Ascending aorta (tissue), 2 donors: ENCODE measurements around the gene SEL1L2. TPM values are rescaled to one million over a fixed set of nuclear protein-coding genes. Genes with fewer than 3 reads are reported as not detected.

ENCODE experiments used
- DNase-seq, 2 donors: peaks; one replicate each; pipeline ENCODE4 v3.0.0-alpha.2; 2019; ENCODE audit warnings: low spot score in 2 of 2
- H3K27ac ChIP-seq, 2 donors: fragments of 200-600 bp; sonication (generic); one replicate each; pipeline ENCODE4 v1.5.1; 2016 to 2017; ENCODE audit warnings: mild to moderate bottlenecking in 1 of 2
- H3K27me3 ChIP-seq: fragments of 200-600 bp; sonication (generic); one replicate; pipeline ENCODE4 v1.5.1; 2017
- H3K36me3 ChIP-seq, 2 donors: fragments of 200-600 bp; sonication (generic); one replicate each; pipeline ENCODE4 v1.5.1; 2016
- H3K4me1 ChIP-seq, 2 donors: fragments of 200-600 bp; sonication (generic); one replicate each; pipeline ENCODE4 v1.5.1; 2016 to 2017; ENCODE audit warnings: mild to moderate bottlenecking in 1 of 2
- H3K4me3 ChIP-seq, 2 donors: fragments of 200-600 bp; sonication (generic); one replicate each; pipeline ENCODE4 v1.5.1; 2016 to 2017; ENCODE audit warnings: mild to moderate bottlenecking in 1 of 2
- H3K9me3 ChIP-seq, 2 donors: fragments of 200-600 bp; sonication (generic); one replicate each; pipeline ENCODE4 v1.5.1; 2016
- CTCF ChIP-seq, 3 experiments: fragments of 200-600 bp in 2 of 3; fragments of 450-650 bp in 1 of 3; sonication (generic) in 2 of 3; IDR thresholded peaks; one replicate each; pipeline ENCODE4 v1.5.1; 2016 to 2019; ENCODE audit warnings: antibody characterized with exemption in 3 of 3, mild to moderate bottlenecking in 1 of 3, moderate library complexity in 1 of 3
- intact Hi-C: fragments of 100-400 bp; cut with DNase I; formaldehyde crosslinking; loops from one replicate; pipeline ENCODE4 v1.15.1; 2023
- total RNA-seq: library from RNA; depleted of rRNA; stranded (reverse); fragments of >200 nt; gene quantifications from one replicate; pipeline ENCODE4 v1.1.0, GENCODE V29; 2016

SEL1L2 gene
- total RNA-seq, 1 donor from 2014 or later, result not detected

GRCh38 chr20:13910492-13910891 is 79.9 kb downstream of the SEL1L2 start:
- no peaks in the 10 kb centered on the region for H3K9me3 ChIP-seq
- H3K4me3 ChIP-seq, result no peak overlapping the region
- TF ChIP-seq CTCF (IDR thresholded peaks at IDR 0.05), result no peak
- H3K27me3 ChIP-seq, result no peaks in the 10 kb centered on the region
- DNase-seq, result no peak
- no peaks in the 10 kb centered on the region for H3K36me3 ChIP-seq
- no peak overlapping the region for H3K27ac ChIP-seq
- intact Hi-C loops, result no loop called here
- no peaks in the 10 kb centered on the region for H3K4me1 ChIP-seq

- intact Hi-C loops, result no loop called here
Measured at GRCh38 chr20:13909067-13909466, 81.3 kb downstream of the SEL1L2 start.

GRCh38 chr20:13904766-13905165 is 85.6 kb downstream of the SEL1L2 start:
- no peaks in the 10 kb centered on the region for H3K4me1 ChIP-seq
- H3K4me3 ChIP-seq, result no peak overlapping the region
- no peaks in the 10 kb centered on the region for H3K36me3 ChIP-seq
- no peak for DNase-seq
- H3K27ac ChIP-seq, result no peak overlapping the region
- TF ChIP-seq CTCF (IDR thresholded peaks at IDR 0.05), result no peak
- no peaks in the 10 kb centered on the region for H3K9me3 ChIP-seq
- intact Hi-C loops, result no loop called here
- H3K27me3 ChIP-seq, result no peaks in the 10 kb centered on the region

More at GRCh38 chr20:13909067-13909466, 81.3 kb downstream of the SEL1L2 start:
- Histone ChIP-seq H3K4me3 (no peak overlapping the region), H3K4me1 (no peaks in the 10 kb centered on the region), H3K27me3 (no peaks in the 10 kb centered on the region), H3K36me3 (no peaks in the 10 kb centered on the region), H3K9me3 (no peaks in the 10 kb centered on the region), H3K27ac (no peak overlapping the region)
- no peak for TF ChIP-seq CTCF (IDR thresholded peaks at IDR 0.05)
- no peak for DNase-seq

GRCh38 chr20:13900496-13900895 is 89.9 kb downstream of the SEL1L2 start:
- intact Hi-C loops, result no loop called here
- Histone ChIP-seq H3K4me1 (no peaks in the 10 kb centered on the region), H3K36me3 (no peaks in the 10 kb centered on the region), H3K4me3 (no peak overlapping the region), H3K9me3 (no peaks in the 10 kb centered on the region), H3K27me3 (no peaks in the 10 kb centered on the region), H3K27ac (no peak overlapping the region)
- TF ChIP-seq CTCF (IDR thresholded peaks at IDR 0.05), result no peak
- no peak for DNase-seq

- H3K27ac ChIP-seq, result no peak overlapping the region
- no peaks in the 10 kb centered on the region for H3K36me3 ChIP-seq
- H3K9me3 ChIP-seq, result no peaks in the 10 kb centered on the region
- no peak for TF ChIP-seq CTCF (IDR thresholded peaks at IDR 0.05)
- no peak for DNase-seq
- no peaks in the 10 kb centered on the region for H3K27me3 ChIP-seq
- intact Hi-C loops, result no loop called here
- no peak overlapping the region for H3K4me3 ChIP-seq
- no peaks in the 10 kb centered on the region for H3K4me1 ChIP-seq
Measured at GRCh38 chr20:13898012-13898612, 92.3 kb downstream of the SEL1L2 start.

GRCh38 chr20:13891575-13891974 is 98.8 kb downstream of the SEL1L2 start:
- no peaks in the 10 kb centered on the region for H3K9me3 ChIP-seq
- no peak for TF ChIP-seq CTCF (IDR thresholded peaks at IDR 0.05)
- intact Hi-C loops, result no loop called here

More at GRCh38 chr20:13891575-13891974, 98.8 kb downstream of the SEL1L2 start:
- H3K27ac ChIP-seq, result no peak overlapping the region
- H3K36me3 ChIP-seq, result no peaks in the 10 kb centered on the region
- DNase-seq, result no peak
- H3K4me3 ChIP-seq, result no peak overlapping the region
- no peaks in the 10 kb centered on the region for H3K4me1 ChIP-seq
- H3K27me3 ChIP-seq, result no peaks in the 10 kb centered on the region
